ENCODE data around the gene ITGA1. TPM values are rescaled to one million over a fixed set of nuclear protein-coding genes. Genes with fewer than 3 reads are reported as not detected.

Gene ITGA1
- total RNA-seq, 1 donor from 2014 or later, result 9.1 TPM

- Mint-ChIP-seq H3K27ac (no peak overlapping the region), H3K27me3 (ENCODE audit: low read depth) (no peaks in the 10 kb centered on the region), H3K9me3 (no peaks in the 10 kb centered on the region), H3K4me1 (peaks cover 14% of the 10 kb centered on the region), H3K4me3 (no peak overlapping the region), H3K36me3 (no peaks in the 10 kb centered on the region)
- no peak for TF ChIP-seq CTCF (IDR thresholded peaks at IDR 0.05; ENCODE audit: unreplicated experiment)
- DNase-seq (ENCODE audit: low spot score in 2 of 2, unreplicated experiment in 2 of 2), result no peak
Measured at GRCh38 chr5:52886206-52886605, 98.5 kb downstream of the ITGA1 start.

- Mint-ChIP-seq H3K27me3 (ENCODE audit: low read depth) (no peaks in the 10 kb centered on the region), H3K27ac (peak overlapping the region; percentile 80), H3K9me3 (no peaks in the 10 kb centered on the region), H3K4me1 (peaks cover 14% of the 10 kb centered on the region), H3K4me3 (no peak overlapping the region), H3K36me3 (no peaks in the 10 kb centered on the region)
- no peak for TF ChIP-seq CTCF (IDR thresholded peaks at IDR 0.05; ENCODE audit: unreplicated experiment)
- no peak for DNase-seq (ENCODE audit: low spot score in 2 of 2, unreplicated experiment in 2 of 2)
Measured at GRCh38 chr5:52887066-52887465, 99.3 kb downstream of the ITGA1 start.

- no peak for DNase-seq (ENCODE audit: low spot score in 2 of 2, unreplicated experiment in 2 of 2)
- Mint-ChIP-seq H3K27ac (no peak overlapping the region), H3K9me3 (no peaks in the 10 kb centered on the region), H3K4me3 (no peak overlapping the region), H3K4me1 (peaks cover 16% of the 10 kb centered on the region), H3K36me3 (no peaks in the 10 kb centered on the region), H3K27me3 (ENCODE audit: low read depth) (no peaks in the 10 kb centered on the region)
- TF ChIP-seq CTCF (IDR thresholded peaks at IDR 0.05; ENCODE audit: unreplicated experiment), result no peak
Measured at GRCh38 chr5:52888363-52888762, 100.6 kb downstream of the ITGA1 start.

- Mint-ChIP-seq H3K27ac (no peak overlapping the region), H3K9me3 (no peaks in the 10 kb centered on the region), H3K4me1 (peaks cover 41% of the 10 kb centered on the region), H3K36me3 (no peaks in the 10 kb centered on the region), H3K4me3 (no peak overlapping the region), H3K27me3 (ENCODE audit: low read depth) (no peaks in the 10 kb centered on the region)
- no peak for TF ChIP-seq CTCF (IDR thresholded peaks at IDR 0.05; ENCODE audit: unreplicated experiment)
- no peak for DNase-seq (ENCODE audit: low spot score in 2 of 2, unreplicated experiment in 2 of 2)
Measured at GRCh38 chr5:52892242-52892878, 104.6 kb downstream of the ITGA1 start.

- TF ChIP-seq CTCF (IDR thresholded peaks at IDR 0.05; ENCODE audit: unreplicated experiment), result no peak
- Mint-ChIP-seq H3K9me3 (no peaks in the 10 kb centered on the region), H3K27ac (peak overlapping the region; percentile 47), H3K36me3 (no peaks in the 10 kb centered on the region), H3K27me3 (ENCODE audit: low read depth) (no peaks in the 10 kb centered on the region), H3K4me1 (peaks cover 41% of the 10 kb centered on the region), H3K4me3 (no peak overlapping the region)
- no peak for DNase-seq (ENCODE audit: low spot score in 2 of 2, unreplicated experiment in 2 of 2)
Measured at GRCh38 chr5:52893105-52893504, 105.4 kb downstream of the ITGA1 start.

GRCh38 chr5:52893863-52894262, 106.1 kb downstream of the ITGA1 start:
- DNase-seq (ENCODE audit: low spot score in 2 of 2, unreplicated experiment in 2 of 2), result no peak
- no peak for TF ChIP-seq CTCF (IDR thresholded peaks at IDR 0.05; ENCODE audit: unreplicated experiment)
- peaks cover 41% of the 10 kb centered on the region for H3K4me1 Mint-ChIP-seq
- H3K9me3 Mint-ChIP-seq, result no peaks in the 10 kb centered on the region
- no peak overlapping the region for H3K4me3 Mint-ChIP-seq
- H3K27me3 Mint-ChIP-seq (ENCODE audit: low read depth), result no peaks in the 10 kb centered on the region
- no peak overlapping the region for H3K27ac Mint-ChIP-seq
- H3K36me3 Mint-ChIP-seq, result no peaks in the 10 kb centered on the region
